ENCODE measurements around the gene KCNQ1.

KCNQ1 gene

GRCh38 chr11:2531277-2531986 is 86.6 kb downstream of the KCNQ1 start:
- Histone ChIP-seq H2AFZ (ENCODE audit: low read depth, low read length) (no peak overlapping the region), H3K4me1 (ENCODE audit: insufficient read depth, low read length) (peaks cover 15% of the 10 kb centered on the region), H3K36me3 (ENCODE audit: insufficient read depth, low read length) (no peaks in the 10 kb centered on the region), H3K4me3 (ENCODE audit: low read length) (no peak overlapping the region), H3K27me3 (ENCODE audit: insufficient read depth, low read length) (peaks cover 11% of the 10 kb centered on the region), H3K9me3 (ENCODE audit: low read length) (no peaks in the 10 kb centered on the region)

- Histone ChIP-seq H3K27me3 (ENCODE audit: insufficient read depth, low read length) (peaks cover 11% of the 10 kb centered on the region), H3K4me1 (ENCODE audit: insufficient read depth, low read length) (peaks cover 15% of the 10 kb centered on the region), H2AFZ (ENCODE audit: low read depth, low read length) (no peak overlapping the region), H3K4me3 (ENCODE audit: low read length) (no peak overlapping the region), H3K9me3 (ENCODE audit: low read length) (no peaks in the 10 kb centered on the region), H3K36me3 (ENCODE audit: insufficient read depth, low read length) (no peaks in the 10 kb centered on the region)
Observed at GRCh38 chr11:2531987-2532703, 87.3 kb downstream of the KCNQ1 start.

- Histone ChIP-seq H3K4me1 (ENCODE audit: insufficient read depth, low read length) (peaks cover 15% of the 10 kb centered on the region), H3K27me3 (ENCODE audit: insufficient read depth, low read length) (peaks cover 11% of the 10 kb centered on the region), H3K4me3 (ENCODE audit: low read length) (no peak overlapping the region)
Observed at GRCh38 chr11:2532704-2533586, 88.1 kb downstream of the KCNQ1 start.

GRCh38 chr11:2533587-2534133 is 88.9 kb downstream of the KCNQ1 start:
- no peaks in the 10 kb centered on the region for H3K36me3 ChIP-seq (ENCODE audit: insufficient read depth, low read length)
- peak overlapping the region; percentile 3 for H2AFZ ChIP-seq (ENCODE audit: low read depth, low read length)
- H3K9me3 ChIP-seq (ENCODE audit: low read length) = no peaks in the 10 kb centered on the region
- peaks cover 15% of the 10 kb centered on the region for H3K4me1 ChIP-seq (ENCODE audit: insufficient read depth, low read length)
- H3K27me3 ChIP-seq (ENCODE audit: insufficient read depth, low read length) = peaks cover 9% of the 10 kb centered on the region
- H3K4me3 ChIP-seq (ENCODE audit: low read length) = no peak overlapping the region

More at GRCh38 chr11:2532704-2533586, 88.1 kb downstream of the KCNQ1 start:
- no peak overlapping the region for H2AFZ ChIP-seq (ENCODE audit: low read depth, low read length)
- no peaks in the 10 kb centered on the region for H3K9me3 ChIP-seq (ENCODE audit: low read length)
- no peaks in the 10 kb centered on the region for H3K36me3 ChIP-seq (ENCODE audit: insufficient read depth, low read length)

- peaks cover 5% of the 10 kb centered on the region for H3K27me3 ChIP-seq (ENCODE audit: insufficient read depth, low read length)
- H2AFZ ChIP-seq (ENCODE audit: low read depth, low read length) = peak overlapping the region; percentile 3
- peaks cover 15% of the 10 kb centered on the region for H3K4me1 ChIP-seq (ENCODE audit: insufficient read depth, low read length)
- no peaks in the 10 kb centered on the region for H3K9me3 ChIP-seq (ENCODE audit: low read length)
- no peaks in the 10 kb centered on the region for H3K36me3 ChIP-seq (ENCODE audit: insufficient read depth, low read length)
- no peak overlapping the region for H3K4me3 ChIP-seq (ENCODE audit: low read length)
Observed at GRCh38 chr11:2534134-2534956, 89.5 kb downstream of the KCNQ1 start.

- peaks cover 15% of the 10 kb centered on the region for H3K4me1 ChIP-seq (ENCODE audit: insufficient read depth, low read length)
- peaks cover 1% of the 10 kb centered on the region for H3K27me3 ChIP-seq (ENCODE audit: insufficient read depth, low read length)
- H3K9me3 ChIP-seq (ENCODE audit: low read length) = no peaks in the 10 kb centered on the region
- no peaks in the 10 kb centered on the region for H3K36me3 ChIP-seq (ENCODE audit: insufficient read depth, low read length)
- no peak overlapping the region for H2AFZ ChIP-seq (ENCODE audit: low read depth, low read length)
- H3K4me3 ChIP-seq (ENCODE audit: low read length) = no peak overlapping the region
Observed at GRCh38 chr11:2534957-2535672, 90.3 kb downstream of the KCNQ1 start.

- Histone ChIP-seq H3K27me3 (ENCODE audit: insufficient read depth, low read length) (no peaks in the 10 kb centered on the region), H3K4me1 (ENCODE audit: insufficient read depth, low read length) (peaks cover 15% of the 10 kb centered on the region), H2AFZ (ENCODE audit: low read depth, low read length) (no peak overlapping the region), H3K4me3 (ENCODE audit: low read length) (no peak overlapping the region), H3K9me3 (ENCODE audit: low read length) (no peaks in the 10 kb centered on the region), H3K36me3 (ENCODE audit: insufficient read depth, low read length) (no peaks in the 10 kb centered on the region)
Observed at GRCh38 chr11:2535673-2536439, 91.0 kb downstream of the KCNQ1 start.

- no peaks in the 10 kb centered on the region for H3K9me3 ChIP-seq (ENCODE audit: low read length)
- H2AFZ ChIP-seq (ENCODE audit: low read depth, low read length) = no peak overlapping the region
- no peaks in the 10 kb centered on the region for H3K36me3 ChIP-seq (ENCODE audit: insufficient read depth, low read length)
- peaks cover 15% of the 10 kb centered on the region for H3K4me1 ChIP-seq (ENCODE audit: insufficient read depth, low read length)
- H3K27me3 ChIP-seq (ENCODE audit: insufficient read depth, low read length) = no peaks in the 10 kb centered on the region
- H3K4me3 ChIP-seq (ENCODE audit: low read length) = no peak overlapping the region
Observed at GRCh38 chr11:2536440-2536989, 91.7 kb downstream of the KCNQ1 start.

- Histone ChIP-seq H2AFZ (ENCODE audit: low read depth, low read length) (no peak overlapping the region), H3K36me3 (ENCODE audit: insufficient read depth, low read length) (no peaks in the 10 kb centered on the region), H3K9me3 (ENCODE audit: low read length) (no peaks in the 10 kb centered on the region), H3K4me3 (ENCODE audit: low read length) (no peak overlapping the region), H3K27me3 (ENCODE audit: insufficient read depth, low read length) (no peaks in the 10 kb centered on the region), H3K4me1 (ENCODE audit: insufficient read depth, low read length) (peaks cover 15% of the 10 kb centered on the region)
Observed at GRCh38 chr11:2537010-2537705, 92.3 kb downstream of the KCNQ1 start.

- Histone ChIP-seq H3K4me1 (ENCODE audit: insufficient read depth, low read length) (peaks cover 12% of the 10 kb centered on the region), H2AFZ (ENCODE audit: low read depth, low read length) (no peak overlapping the region), H3K27me3 (ENCODE audit: insufficient read depth, low read length) (no peaks in the 10 kb centered on the region), H3K36me3 (ENCODE audit: insufficient read depth, low read length) (no peaks in the 10 kb centered on the region), H3K9me3 (ENCODE audit: low read length) (no peaks in the 10 kb centered on the region), H3K4me3 (ENCODE audit: low read length) (no peak overlapping the region)
Observed at GRCh38 chr11:2537896-2538724, 93.3 kb downstream of the KCNQ1 start.
